ENCODE data around the gene SGO2.

DNA sequence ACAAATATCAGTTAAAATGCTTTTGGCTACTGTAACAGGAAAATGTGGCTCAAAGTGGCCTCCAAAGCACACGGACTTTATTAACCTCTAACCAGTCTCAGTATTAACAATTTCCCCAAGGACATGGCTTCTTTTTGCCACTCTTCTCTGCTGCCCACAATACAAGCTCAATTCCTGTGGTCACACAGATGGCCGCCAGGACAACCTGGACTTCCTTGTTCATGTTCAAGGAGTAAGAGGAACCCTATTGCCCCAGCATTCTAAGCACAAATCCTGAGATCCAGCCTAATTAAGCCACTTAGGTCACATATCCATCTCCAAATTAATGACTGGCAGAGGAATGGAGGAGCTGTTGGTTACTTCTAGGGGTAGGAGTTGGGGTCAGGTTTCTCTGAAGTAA is 98.0 kb downstream of the SGO2 start:
- TF ChIP-seq, protein P1, sequence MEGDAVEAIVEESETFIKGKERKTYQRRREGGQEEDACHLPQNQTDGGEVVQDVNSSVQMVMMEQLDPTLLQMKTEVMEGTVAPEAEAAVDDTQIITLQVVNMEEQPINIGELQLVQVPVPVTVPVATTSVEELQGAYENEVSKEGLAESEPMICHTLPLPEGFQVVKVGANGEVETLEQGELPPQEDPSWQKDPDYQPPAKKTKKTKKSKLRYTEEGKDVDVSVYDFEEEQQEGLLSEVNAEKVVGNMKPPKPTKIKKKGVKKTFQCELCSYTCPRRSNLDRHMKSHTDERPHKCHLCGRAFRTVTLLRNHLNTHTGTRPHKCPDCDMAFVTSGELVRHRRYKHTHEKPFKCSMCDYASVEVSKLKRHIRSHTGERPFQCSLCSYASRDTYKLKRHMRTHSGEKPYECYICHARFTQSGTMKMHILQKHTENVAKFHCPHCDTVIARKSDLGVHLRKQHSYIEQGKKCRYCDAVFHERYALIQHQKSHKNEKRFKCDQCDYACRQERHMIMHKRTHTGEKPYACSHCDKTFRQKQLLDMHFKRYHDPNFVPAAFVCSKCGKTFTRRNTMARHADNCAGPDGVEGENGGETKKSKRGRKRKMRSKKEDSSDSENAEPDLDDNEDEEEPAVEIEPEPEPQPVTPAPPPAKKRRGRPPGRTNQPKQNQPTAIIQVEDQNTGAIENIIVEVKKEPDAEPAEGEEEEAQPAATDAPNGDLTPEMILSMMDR (IDR thresholded peaks at IDR 0.05; ENCODE audit: insufficient read depth, low read length, poor library complexity, severe bottlenecking), result no peak
- TF ChIP-seq EZH2phosphoT487 (conservative IDR thresholded peaks at IDR 0.05; ENCODE audit: low read length), result no peak

Measured in SU-DHL-6 (cell line).